OCI-LY1 (cell line): ENCODE measurements around the gene GMPS.

Experiments
- CTCF ChIP-seq: fragments of 200-600 bp; sonication (generic), shearing (Covaris generic); IDR thresholded peaks from 2 replicates; pipeline ENCODE4 v1.5.1; 2017; ENCODE audit warnings: mild to moderate bottlenecking, antibody characterized with exemption, low read length, moderate library complexity, mixed read lengths
- EZH2 ChIP-seq: fragments of 200-600 bp; sonication (generic), shearing (Covaris generic); IDR thresholded peaks from 2 replicates; pipeline ENCODE4 v1.8.0; 2017; ENCODE audit warnings: borderline replicate concordance, mixed run types, mild to moderate bottlenecking, antibody characterized with exemption, low read length, moderate library complexity, mixed read lengths

GRCh38 chr3:155876503-155876902 lies 6.1 kb downstream of the GMPS start:
- TF ChIP-seq CTCF: no peak
- no peak for TF ChIP-seq EZH2
